GM23338 (cell line): Measurements from ENCODE around the gene FHIT. TPM values are rescaled to one million over a fixed set of nuclear protein-coding genes. Genes with fewer than 3 reads are reported as not detected.

Source experiments
- ATAC-seq: fragments of 200-7000 bp; cut with Tn5 transposase; 3 replicates; pipeline ENCODE4 v1.9.1; 2020
- DNase-seq: peaks from one replicate; pipeline ENCODE4 v3.0.0-alpha.2; 2015; ENCODE audit warnings: low spot score
- H2AFZ ChIP-seq: fragments of 200-600 bp; sonication (generic); 2 replicates; pipeline ENCODE4 v1.8.0; 2016; ENCODE audit warnings: antibody characterized with exemption, mild to moderate bottlenecking, moderate library complexity
- H3F3A ChIP-seq: fragments of 200-600 bp; sonication (generic); replicated peaks from 2 replicates; pipeline ENCODE4 v1.8.0; 2017; ENCODE audit warnings: antibody characterized with exemption, mixed run types, low read depth
- H3K27ac ChIP-seq: fragments of 200-600 bp; sonication (generic); 2 replicates; pipeline ENCODE4 v1.6.1; 2016; ENCODE audit warnings: low read depth
- H3K27me3 ChIP-seq: fragments of 200-600 bp; sonication (generic); 2 replicates; pipeline ENCODE4 v1.8.0; 2016; ENCODE audit warnings: mild to moderate bottlenecking, mixed run types, moderate library complexity; ENCODE audit not compliant: insufficient read depth
- H3K36me3 ChIP-seq: fragments of 200-600 bp; sonication (generic); 2 replicates; pipeline ENCODE4 v1.8.0; 2016; ENCODE audit warnings: mild to moderate bottlenecking; ENCODE audit not compliant: insufficient read depth
- H3K4me1 ChIP-seq: fragments of 200-600 bp; sonication (generic); 2 replicates; pipeline ENCODE4 v1.8.0; 2016; ENCODE audit warnings: mild to moderate bottlenecking, moderate library complexity; ENCODE audit not compliant: insufficient read depth
- H3K4me2 ChIP-seq: fragments of 200-600 bp; sonication (generic); 2 replicates; pipeline ENCODE4 v1.7.1; 2017; ENCODE audit warnings: mixed run types
- H3K4me3 ChIP-seq: fragments of 200-600 bp; sonication (generic); 2 replicates; pipeline ENCODE4 v1.6.1; 2016; ENCODE audit warnings: mixed run types
- H3K79me2 ChIP-seq: fragments of 200-600 bp; sonication (generic); replicated peaks from 2 replicates; pipeline ENCODE4 v1.8.0; 2017; ENCODE audit warnings: mild to moderate bottlenecking; ENCODE audit not compliant: insufficient read depth
- H3K9me2 ChIP-seq: fragments of 200-600 bp; sonication (generic); 2 replicates; pipeline ENCODE4 v1.8.0; 2017; ENCODE audit not compliant: insufficient read depth
- H4K20me1 ChIP-seq: fragments of 200-600 bp; sonication (generic); replicated peaks from 2 replicates; pipeline ENCODE4 v1.8.0; 2017; ENCODE audit warnings: mild to moderate bottlenecking; ENCODE audit not compliant: insufficient read depth
- H3K27ac Mint-ChIP-seq: 2 replicates; pipeline ENCODE4 v1.8.0; 2020; ENCODE audit warnings: inconsistent platforms, mild to moderate bottlenecking, moderate library complexity, mixed read lengths
- H3K27me3 Mint-ChIP-seq: 3 replicates; pipeline ENCODE4 v1.8.0; 2022; ENCODE audit warnings: low read depth, mild to moderate bottlenecking, moderate library complexity, mixed read lengths, inconsistent platforms; ENCODE audit not compliant: insufficient read depth, poor library complexity
- H3K36me3 Mint-ChIP-seq: 3 replicates; pipeline ENCODE4 v1.8.0; 2021; ENCODE audit warnings: low read depth, mild to moderate bottlenecking, inconsistent platforms, moderate library complexity, mixed read lengths
- H3K4me1 Mint-ChIP-seq: 3 replicates; pipeline ENCODE4 v1.8.0; 2020; ENCODE audit warnings: mild to moderate bottlenecking, inconsistent platforms, mixed read lengths
- H3K4me3 Mint-ChIP-seq: 3 replicates; pipeline ENCODE4 v1.8.0; 2021; ENCODE audit warnings: moderate library complexity, mild to moderate bottlenecking, inconsistent platforms, mixed read lengths
- H3K9me3 Mint-ChIP-seq: 3 replicates; pipeline ENCODE4 v1.8.0; 2020; ENCODE audit warnings: moderate library complexity, mild to moderate bottlenecking, inconsistent platforms, mixed read lengths
- CREB1 ChIP-seq: fragments of 250-450 bp; sonication (Bioruptor Pico); IDR thresholded peaks from 2 replicates; pipeline ENCODE4 v1.5.0; 2020; ENCODE audit warnings: low read depth, mild to moderate bottlenecking, moderate library complexity
- EZH2 ChIP-seq: fragments of 200-600 bp; sonication (generic); IDR thresholded peaks from one replicate; pipeline ENCODE4 v1.8.0; 2017; ENCODE audit warnings: antibody characterized with exemption, mild to moderate bottlenecking, low read depth; ENCODE audit not compliant: unreplicated experiment
- EZH2phosphoT487 ChIP-seq: fragments of 200-600 bp; sonication (generic); IDR thresholded peaks from one replicate; pipeline ENCODE4 v1.8.1; 2018; ENCODE audit warnings: antibody characterized with exemption; ENCODE audit not compliant: unreplicated experiment
- JUNB ChIP-seq: IDR thresholded peaks from one replicate; pipeline ENCODE4 v1.6.1; 2016; ENCODE audit warnings: antibody characterized with exemption; ENCODE audit not compliant: unreplicated experiment
- NANOG ChIP-seq: IDR thresholded peaks from 2 replicates; pipeline ENCODE4 v1.6.1; 2016; ENCODE audit warnings: antibody characterized with exemption, borderline replicate concordance
- POLR2AphosphoS5 ChIP-seq: IDR thresholded peaks from 2 replicates; pipeline ENCODE4 v1.6.1; 2016; ENCODE audit warnings: antibody characterized with exemption, low read depth
- STAT1 ChIP-seq: IDR thresholded peaks from one replicate; pipeline ENCODE4 v1.6.1; 2016; ENCODE audit warnings: antibody characterized with exemption; ENCODE audit not compliant: unreplicated experiment
- ZNF114 ChIP-seq: fragments of 250-450 bp; sonication (Bioruptor Pico); IDR thresholded peaks from 2 replicates; pipeline ENCODE4 v1.5.0; 2020; ENCODE audit warnings: mild to moderate bottlenecking, moderate library complexity
- ZNF331 ChIP-seq: fragments of 250-450 bp; sonication (Bioruptor Pico); IDR thresholded peaks from 2 replicates; pipeline ENCODE4 v1.5.0; 2020; ENCODE audit warnings: low read depth, mild to moderate bottlenecking, moderate library complexity
- polyA plus RNA-seq: library from polyadenylated mRNA; unstranded; fragments of >200 nt; fragmentation: Nextera tagmentation; extraction: Ambion mirVana; gene quantifications from 2 replicates; pipeline ENCODE4 v1.2.1, GENCODE V29; 2016
- total RNA-seq: library from RNA; depleted of rRNA; stranded (reverse); fragments of >200 nt; shearing (Covaris generic); gene quantifications from 2 replicates; pipeline ENCODE4 v1.2.3, GENCODE V29; 2014
- TF ChIP-seq, protein P1 (sequence below): IDR thresholded peaks from one replicate; pipeline ENCODE4 v1.6.1; 2018; ENCODE audit warnings: antibody characterized with exemption; ENCODE audit not compliant: unreplicated experiment
- TF ChIP-seq, protein P2 (sequence below): fragments of 250-450 bp; sonication (Bioruptor Pico); IDR thresholded peaks from 2 replicates; pipeline ENCODE4 v1.5.0; 2020; ENCODE audit warnings: mild to moderate bottlenecking, moderate library complexity
- TF ChIP-seq, protein P3 (sequence below), 2 experiments: fragments of 200-600 bp in 1 of 2; sonication (generic) in 1 of 2; conservative IDR thresholded peaks; 2 replicates each; pipeline versions ENCODE4 v1.5.1 to v1.6.1; 2016 to 2017; ENCODE audit warnings: antibody characterized with exemption in 2 of 2, low read depth in 2 of 2, mild to moderate bottlenecking in 2 of 2, moderate library complexity in 1 of 2
- TF ChIP-seq, protein P4 (sequence below): IDR thresholded peaks from 2 replicates; pipeline ENCODE4 v1.6.1; 2016; ENCODE audit warnings: antibody characterized with exemption

The FHIT gene
- total and polyA plus RNA-seq, 2 experiments from 2014 or later, result 3.0 to 8.3 TPM

DNA sequence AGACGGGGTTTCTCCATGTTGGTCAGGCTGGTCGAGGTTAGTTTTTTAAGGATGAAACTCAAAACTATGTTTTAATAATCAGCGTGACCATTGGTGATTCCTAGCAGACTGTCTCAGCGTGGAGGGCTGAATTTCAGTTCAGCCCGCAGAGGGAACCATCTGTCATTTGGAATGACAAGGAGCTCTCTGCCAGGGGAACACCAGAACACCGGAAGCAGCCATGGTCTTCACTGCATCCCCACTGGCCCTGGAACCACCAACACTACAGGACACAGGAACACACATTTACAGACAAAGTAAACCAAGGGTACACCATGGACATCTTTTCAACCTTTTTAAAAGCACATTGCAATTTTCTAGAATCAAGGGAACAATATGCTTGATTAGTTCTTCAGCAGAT is 424.7 kb downstream of the FHIT start:
- Histone ChIP-seq H3K27me3 (no peaks in the 10 kb centered on the region), H4K20me1 (no peaks in the 10 kb centered on the region), H3K27ac (no peak overlapping the region), H3K9me2 (peaks cover 6% of the 10 kb centered on the region; the same call in 1 of the 2 replicates), H2AFZ (no peak overlapping the region), H3K79me2 (no peaks in the 10 kb centered on the region), H3K36me3 (peaks cover 6% of the 10 kb centered on the region), H3K4me1 (peaks cover 1% of the 10 kb centered on the region), H3K4me3 (no peak overlapping the region), H3K4me2 (no peak overlapping the region), H3F3A (no peaks in the 10 kb centered on the region)
- Mint-ChIP-seq H3K27me3 (no peaks in the 10 kb centered on the region), H3K36me3 (peaks cover 20% of the 10 kb centered on the region), H3K27ac (no peak overlapping the region), H3K4me3 (no peak overlapping the region), H3K4me1 (no peaks in the 10 kb centered on the region; the same call in 2 of the 3 replicates), H3K9me3 (peaks cover 22% of the 10 kb centered on the region)
- DNase-seq (no peak), ATAC-seq (no peak)
- TF ChIP-seq POLR2AphosphoS5 (no peak), STAT1 (no peak), CREB1 (CRISPR knock-in tag) (no peak), ZNF114 (CRISPR knock-in tag) (no peak), EZH2 (no peak), JUNB (no peak), NANOG (no peak), EZH2phosphoT487 (no peak), ZNF331 (CRISPR knock-in tag) (no peak)
- TF ChIP-seq, protein P1, sequence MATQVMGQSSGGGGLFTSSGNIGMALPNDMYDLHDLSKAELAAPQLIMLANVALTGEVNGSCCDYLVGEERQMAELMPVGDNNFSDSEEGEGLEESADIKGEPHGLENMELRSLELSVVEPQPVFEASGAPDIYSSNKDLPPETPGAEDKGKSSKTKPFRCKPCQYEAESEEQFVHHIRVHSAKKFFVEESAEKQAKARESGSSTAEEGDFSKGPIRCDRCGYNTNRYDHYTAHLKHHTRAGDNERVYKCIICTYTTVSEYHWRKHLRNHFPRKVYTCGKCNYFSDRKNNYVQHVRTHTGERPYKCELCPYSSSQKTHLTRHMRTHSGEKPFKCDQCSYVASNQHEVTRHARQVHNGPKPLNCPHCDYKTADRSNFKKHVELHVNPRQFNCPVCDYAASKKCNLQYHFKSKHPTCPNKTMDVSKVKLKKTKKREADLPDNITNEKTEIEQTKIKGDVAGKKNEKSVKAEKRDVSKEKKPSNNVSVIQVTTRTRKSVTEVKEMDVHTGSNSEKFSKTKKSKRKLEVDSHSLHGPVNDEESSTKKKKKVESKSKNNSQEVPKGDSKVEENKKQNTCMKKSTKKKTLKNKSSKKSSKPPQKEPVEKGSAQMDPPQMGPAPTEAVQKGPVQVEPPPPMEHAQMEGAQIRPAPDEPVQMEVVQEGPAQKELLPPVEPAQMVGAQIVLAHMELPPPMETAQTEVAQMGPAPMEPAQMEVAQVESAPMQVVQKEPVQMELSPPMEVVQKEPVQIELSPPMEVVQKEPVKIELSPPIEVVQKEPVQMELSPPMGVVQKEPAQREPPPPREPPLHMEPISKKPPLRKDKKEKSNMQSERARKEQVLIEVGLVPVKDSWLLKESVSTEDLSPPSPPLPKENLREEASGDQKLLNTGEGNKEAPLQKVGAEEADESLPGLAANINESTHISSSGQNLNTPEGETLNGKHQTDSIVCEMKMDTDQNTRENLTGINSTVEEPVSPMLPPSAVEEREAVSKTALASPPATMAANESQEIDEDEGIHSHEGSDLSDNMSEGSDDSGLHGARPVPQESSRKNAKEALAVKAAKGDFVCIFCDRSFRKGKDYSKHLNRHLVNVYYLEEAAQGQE, result no peak
- TF ChIP-seq, protein P2, sequence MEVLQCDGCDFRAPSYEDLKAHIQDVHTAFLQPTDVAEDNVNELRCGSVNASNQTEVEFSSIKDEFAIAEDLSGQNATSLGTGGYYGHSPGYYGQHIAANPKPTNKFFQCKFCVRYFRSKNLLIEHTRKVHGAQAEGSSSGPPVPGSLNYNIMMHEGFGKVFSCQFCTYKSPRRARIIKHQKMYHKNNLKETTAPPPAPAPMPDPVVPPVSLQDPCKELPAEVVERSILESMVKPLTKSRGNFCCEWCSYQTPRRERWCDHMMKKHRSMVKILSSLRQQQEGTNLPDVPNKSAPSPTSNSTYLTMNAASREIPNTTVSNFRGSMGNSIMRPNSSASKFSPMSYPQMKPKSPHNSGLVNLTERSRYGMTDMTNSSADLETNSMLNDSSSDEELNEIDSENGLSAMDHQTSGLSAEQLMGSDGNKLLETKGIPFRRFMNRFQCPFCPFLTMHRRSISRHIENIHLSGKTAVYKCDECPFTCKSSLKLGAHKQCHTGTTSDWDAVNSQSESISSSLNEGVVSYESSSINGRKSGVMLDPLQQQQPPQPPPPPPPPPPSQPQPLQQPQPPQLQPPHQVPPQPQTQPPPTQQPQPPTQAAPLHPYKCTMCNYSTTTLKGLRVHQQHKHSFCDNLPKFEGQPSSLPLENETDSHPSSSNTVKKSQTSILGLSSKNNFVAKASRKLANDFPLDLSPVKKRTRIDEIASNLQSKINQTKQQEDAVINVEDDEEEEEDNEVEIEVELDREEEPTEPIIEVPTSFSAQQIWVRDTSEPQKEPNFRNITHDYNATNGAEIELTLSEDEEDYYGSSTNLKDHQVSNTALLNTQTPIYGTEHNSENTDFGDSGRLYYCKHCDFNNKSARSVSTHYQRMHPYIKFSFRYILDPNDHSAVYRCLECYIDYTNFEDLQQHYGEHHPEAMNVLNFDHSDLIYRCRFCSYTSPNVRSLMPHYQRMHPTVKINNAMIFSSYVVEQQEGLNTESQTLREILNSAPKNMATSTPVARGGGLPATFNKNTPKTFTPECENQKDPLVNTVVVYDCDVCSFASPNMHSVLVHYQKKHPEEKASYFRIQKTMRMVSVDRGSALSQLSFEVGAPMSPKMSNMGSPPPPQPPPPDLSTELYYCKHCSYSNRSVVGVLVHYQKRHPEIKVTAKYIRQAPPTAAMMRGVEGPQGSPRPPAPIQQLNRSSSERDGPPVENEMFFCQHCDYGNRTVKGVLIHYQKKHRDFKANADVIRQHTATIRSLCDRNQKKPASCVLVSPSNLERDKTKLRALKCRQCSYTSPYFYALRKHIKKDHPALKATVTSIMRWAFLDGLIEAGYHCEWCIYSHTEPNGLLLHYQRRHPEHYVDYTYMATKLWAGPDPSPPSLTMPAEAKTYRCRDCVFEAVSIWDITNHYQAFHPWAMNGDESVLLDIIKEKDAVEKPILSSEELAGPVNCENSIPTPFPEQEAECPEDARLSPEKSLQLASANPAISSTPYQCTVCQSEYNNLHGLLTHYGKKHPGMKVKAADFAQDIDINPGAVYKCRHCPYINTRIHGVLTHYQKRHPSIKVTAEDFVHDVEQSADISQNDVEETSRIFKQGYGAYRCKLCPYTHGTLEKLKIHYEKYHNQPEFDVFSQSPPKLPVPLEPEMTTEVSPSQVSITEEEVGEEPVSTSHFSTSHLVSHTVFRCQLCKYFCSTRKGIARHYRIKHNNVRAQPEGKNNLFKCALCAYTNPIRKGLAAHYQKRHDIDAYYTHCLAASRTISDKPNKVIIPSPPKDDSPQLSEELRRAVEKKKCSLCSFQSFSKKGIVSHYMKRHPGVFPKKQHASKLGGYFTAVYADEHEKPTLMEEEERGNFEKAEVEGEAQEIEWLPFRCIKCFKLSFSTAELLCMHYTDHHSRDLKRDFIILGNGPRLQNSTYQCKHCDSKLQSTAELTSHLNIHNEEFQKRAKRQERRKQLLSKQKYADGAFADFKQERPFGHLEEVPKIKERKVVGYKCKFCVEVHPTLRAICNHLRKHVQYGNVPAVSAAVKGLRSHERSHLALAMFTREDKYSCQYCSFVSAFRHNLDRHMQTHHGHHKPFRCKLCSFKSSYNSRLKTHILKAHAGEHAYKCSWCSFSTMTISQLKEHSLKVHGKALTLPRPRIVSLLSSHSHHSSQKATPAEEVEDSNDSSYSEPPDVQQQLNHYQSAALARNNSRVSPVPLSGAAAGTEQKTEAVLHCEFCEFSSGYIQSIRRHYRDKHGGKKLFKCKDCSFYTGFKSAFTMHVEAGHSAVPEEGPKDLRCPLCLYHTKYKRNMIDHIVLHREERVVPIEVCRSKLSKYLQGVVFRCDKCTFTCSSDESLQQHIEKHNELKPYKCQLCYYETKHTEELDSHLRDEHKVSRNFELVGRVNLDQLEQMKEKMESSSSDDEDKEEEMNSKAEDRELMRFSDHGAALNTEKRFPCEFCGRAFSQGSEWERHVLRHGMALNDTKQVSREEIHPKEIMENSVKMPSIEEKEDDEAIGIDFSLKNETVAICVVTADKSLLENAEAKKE (CRISPR knock-in tag), result no peak
- TF ChIP-seq, protein P3, sequence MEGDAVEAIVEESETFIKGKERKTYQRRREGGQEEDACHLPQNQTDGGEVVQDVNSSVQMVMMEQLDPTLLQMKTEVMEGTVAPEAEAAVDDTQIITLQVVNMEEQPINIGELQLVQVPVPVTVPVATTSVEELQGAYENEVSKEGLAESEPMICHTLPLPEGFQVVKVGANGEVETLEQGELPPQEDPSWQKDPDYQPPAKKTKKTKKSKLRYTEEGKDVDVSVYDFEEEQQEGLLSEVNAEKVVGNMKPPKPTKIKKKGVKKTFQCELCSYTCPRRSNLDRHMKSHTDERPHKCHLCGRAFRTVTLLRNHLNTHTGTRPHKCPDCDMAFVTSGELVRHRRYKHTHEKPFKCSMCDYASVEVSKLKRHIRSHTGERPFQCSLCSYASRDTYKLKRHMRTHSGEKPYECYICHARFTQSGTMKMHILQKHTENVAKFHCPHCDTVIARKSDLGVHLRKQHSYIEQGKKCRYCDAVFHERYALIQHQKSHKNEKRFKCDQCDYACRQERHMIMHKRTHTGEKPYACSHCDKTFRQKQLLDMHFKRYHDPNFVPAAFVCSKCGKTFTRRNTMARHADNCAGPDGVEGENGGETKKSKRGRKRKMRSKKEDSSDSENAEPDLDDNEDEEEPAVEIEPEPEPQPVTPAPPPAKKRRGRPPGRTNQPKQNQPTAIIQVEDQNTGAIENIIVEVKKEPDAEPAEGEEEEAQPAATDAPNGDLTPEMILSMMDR (conservative IDR thresholded peaks at IDR 0.05; ENCODE audit: low read depth in 2 of 2), result no peak
- TF ChIP-seq, protein P4, sequence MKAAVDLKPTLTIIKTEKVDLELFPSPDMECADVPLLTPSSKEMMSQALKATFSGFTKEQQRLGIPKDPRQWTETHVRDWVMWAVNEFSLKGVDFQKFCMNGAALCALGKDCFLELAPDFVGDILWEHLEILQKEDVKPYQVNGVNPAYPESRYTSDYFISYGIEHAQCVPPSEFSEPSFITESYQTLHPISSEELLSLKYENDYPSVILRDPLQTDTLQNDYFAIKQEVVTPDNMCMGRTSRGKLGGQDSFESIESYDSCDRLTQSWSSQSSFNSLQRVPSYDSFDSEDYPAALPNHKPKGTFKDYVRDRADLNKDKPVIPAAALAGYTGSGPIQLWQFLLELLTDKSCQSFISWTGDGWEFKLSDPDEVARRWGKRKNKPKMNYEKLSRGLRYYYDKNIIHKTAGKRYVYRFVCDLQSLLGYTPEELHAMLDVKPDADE, result no peak
